Vagina (tissue), 2 donors: ENCODE results near the gene RAB11FIP4.

Experiments
- POLR2A ChIP-seq, 2 donors: fragments of 450-650 bp; IDR thresholded peaks; one replicate each; pipeline ENCODE4 v1.6.1; 2017; ENCODE audit warnings: antibody characterized with exemption in 2 of 2, mild to moderate bottlenecking in 2 of 2, moderate library complexity in 2 of 2
- TF ChIP-seq, protein P1 (sequence below), 3 experiments: fragments of 450-650 bp in 2 of 3; fragments of 200-600 bp in 1 of 3; sonication (generic) in 1 of 3; IDR thresholded peaks; one replicate each; pipeline ENCODE4 v1.5.1; 2017 to 2019; ENCODE audit warnings: antibody characterized with exemption in 3 of 3, mild to moderate bottlenecking in 2 of 3, moderate library complexity in 2 of 3

DNA sequence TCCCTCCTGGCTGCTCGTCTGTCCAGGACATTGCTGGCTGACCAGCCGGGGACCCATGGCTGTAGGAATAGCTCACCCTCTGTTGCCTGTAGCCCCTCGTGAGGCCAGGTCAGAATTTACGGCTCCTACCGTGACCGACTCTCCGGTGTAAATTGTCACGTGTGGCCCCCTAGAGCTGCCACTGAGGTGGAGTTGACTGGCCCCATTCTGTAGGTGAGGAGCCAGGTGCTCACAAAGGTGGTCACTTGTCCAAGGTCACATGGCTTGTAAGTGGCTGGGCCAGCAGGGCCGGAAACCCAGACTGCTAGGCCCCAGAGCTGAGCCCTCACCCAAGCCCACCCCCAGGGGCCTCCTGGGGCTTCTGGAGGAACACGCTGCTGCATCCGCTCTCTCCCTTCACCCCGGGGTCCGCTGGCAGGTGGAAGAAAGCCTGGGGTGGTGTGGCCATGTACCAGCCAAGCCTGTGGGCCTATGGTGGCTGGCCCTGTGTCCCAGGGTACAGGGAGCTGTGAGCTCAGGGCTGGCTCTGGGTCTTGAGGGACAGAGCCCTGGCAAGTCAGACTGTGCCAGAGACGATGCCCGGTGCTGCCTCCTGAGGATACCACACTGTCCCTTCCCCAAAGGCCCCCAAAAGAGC, 120.7 kb downstream of the RAB11FIP4 start:
- no peak for TF ChIP-seq POLR2A (IDR thresholded peaks at IDR 0.05)
- TF ChIP-seq, protein P1, sequence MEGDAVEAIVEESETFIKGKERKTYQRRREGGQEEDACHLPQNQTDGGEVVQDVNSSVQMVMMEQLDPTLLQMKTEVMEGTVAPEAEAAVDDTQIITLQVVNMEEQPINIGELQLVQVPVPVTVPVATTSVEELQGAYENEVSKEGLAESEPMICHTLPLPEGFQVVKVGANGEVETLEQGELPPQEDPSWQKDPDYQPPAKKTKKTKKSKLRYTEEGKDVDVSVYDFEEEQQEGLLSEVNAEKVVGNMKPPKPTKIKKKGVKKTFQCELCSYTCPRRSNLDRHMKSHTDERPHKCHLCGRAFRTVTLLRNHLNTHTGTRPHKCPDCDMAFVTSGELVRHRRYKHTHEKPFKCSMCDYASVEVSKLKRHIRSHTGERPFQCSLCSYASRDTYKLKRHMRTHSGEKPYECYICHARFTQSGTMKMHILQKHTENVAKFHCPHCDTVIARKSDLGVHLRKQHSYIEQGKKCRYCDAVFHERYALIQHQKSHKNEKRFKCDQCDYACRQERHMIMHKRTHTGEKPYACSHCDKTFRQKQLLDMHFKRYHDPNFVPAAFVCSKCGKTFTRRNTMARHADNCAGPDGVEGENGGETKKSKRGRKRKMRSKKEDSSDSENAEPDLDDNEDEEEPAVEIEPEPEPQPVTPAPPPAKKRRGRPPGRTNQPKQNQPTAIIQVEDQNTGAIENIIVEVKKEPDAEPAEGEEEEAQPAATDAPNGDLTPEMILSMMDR (IDR thresholded peaks at IDR 0.05) = no peak
